Chondrocyte (in vitro differentiated cells): ENCODE results near the gene NXNL2. TPM values are rescaled to one million over a fixed set of nuclear protein-coding genes. Genes with fewer than 3 reads are reported as not detected.

Experiments used
- DNase-seq: peaks from one replicate; pipeline ENCODE4 v3.0.0; 2021; ENCODE audit warnings: mixed read lengths, low spot score
- H3K27ac Mint-ChIP-seq: one replicate; pipeline ENCODE4 v1.8.0; 2021; ENCODE audit warnings: mild to moderate bottlenecking, moderate library complexity, mixed read lengths; ENCODE audit not compliant: unreplicated experiment
- H3K27me3 Mint-ChIP-seq: 2 replicates; pipeline ENCODE4 v1.8.0; 2021; ENCODE audit warnings: low read depth, mixed read lengths
- H3K36me3 Mint-ChIP-seq: 2 replicates; pipeline ENCODE4 v1.8.0; 2021; ENCODE audit warnings: low read depth, mixed read lengths
- H3K4me1 Mint-ChIP-seq: 2 replicates; pipeline ENCODE4 v1.8.0; 2021; ENCODE audit warnings: low read depth, mild to moderate bottlenecking, mixed read lengths
- H3K4me3 Mint-ChIP-seq: one replicate; pipeline ENCODE4 v1.8.0; 2021; ENCODE audit warnings: mild to moderate bottlenecking, moderate library complexity, mixed read lengths; ENCODE audit not compliant: unreplicated experiment
- H3K9me3 Mint-ChIP-seq: 2 replicates; pipeline ENCODE4 v1.8.0; 2021; ENCODE audit warnings: low read depth, mixed read lengths
- long read RNA-seq: library from polyadenylated mRNA; stranded (forward); transcript quantifications from one replicate; pipeline ENCODE4 v2.0.0, GENCODE V29; 2021
- total RNA-seq: library from RNA; stranded (reverse); gene quantifications from 3 replicates; pipeline ENCODE4 v1.2.1, GENCODE V29; 2021
- TF ChIP-seq, protein P1 (sequence below): fragments of 200-600 bp; sonication (generic); IDR thresholded peaks from 2 replicates; pipeline ENCODE4 v1.5.0; 2021; ENCODE audit warnings: antibody characterized with exemption, mild to moderate bottlenecking, moderate library complexity

Gene NXNL2
- 0.36 to 0.70 TPM (median 0.50 TPM) in 3 replicates for total RNA-seq
- long read RNA-seq, partial matches to known transcripts = 0 of 1 reads
- long read RNA-seq, other reads (novel, unspliced or antisense) = 0 of 1 reads

DNA sequence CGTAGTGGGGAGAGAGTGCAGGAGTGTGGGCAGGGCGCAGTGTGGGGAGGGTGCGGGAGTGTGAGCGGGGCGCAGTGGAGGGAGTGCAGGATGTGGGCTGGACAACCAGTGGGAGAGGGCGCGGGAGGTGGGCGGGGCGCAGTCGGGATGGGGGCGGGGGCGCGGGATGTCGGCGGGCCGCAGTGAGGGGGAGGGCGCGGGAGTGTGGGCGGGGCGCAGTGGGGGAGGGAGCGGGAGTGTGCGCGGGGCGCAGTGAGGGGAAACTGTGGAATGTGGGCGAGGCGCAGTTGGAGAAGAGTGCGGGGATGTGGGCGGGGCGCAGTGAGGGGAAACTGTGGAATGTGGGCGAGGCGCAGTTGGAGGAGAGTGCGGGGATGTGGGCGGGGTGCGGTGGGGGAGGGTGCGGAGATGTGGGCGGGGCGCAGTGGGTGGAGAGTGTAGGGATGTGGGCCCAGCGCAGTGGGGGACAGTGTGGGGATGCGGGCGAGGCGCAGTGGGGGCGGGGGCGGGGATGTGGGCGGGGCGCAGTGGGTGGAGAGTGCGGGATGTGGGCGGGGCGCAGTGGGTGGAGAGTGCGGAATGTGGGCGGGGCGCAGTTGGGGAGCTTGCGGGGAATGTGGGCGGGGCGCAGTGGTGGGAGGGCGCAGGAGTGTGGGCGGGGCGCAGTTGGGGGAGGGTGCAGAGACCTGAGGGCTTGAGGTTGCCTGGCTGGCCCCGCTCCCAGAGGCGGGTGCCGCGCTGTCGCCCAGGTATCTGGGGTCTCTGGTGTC, at the start of gene NXNL2:
TSS of gene NXNL2 (plus strand) at position 723 of the 770 bp plus-strand sequence. CDS start 257 bp downstream, outside the sequence.
- peak within 1 kb of the TSS; percentile 87 for H3K27ac Mint-ChIP-seq
- H3K36me3 Mint-ChIP-seq = no peaks in the 10 kb centered on the region
- no peak for DNase-seq
- H3K27me3 Mint-ChIP-seq = no peaks in the 10 kb centered on the region
- TF ChIP-seq, protein P1, sequence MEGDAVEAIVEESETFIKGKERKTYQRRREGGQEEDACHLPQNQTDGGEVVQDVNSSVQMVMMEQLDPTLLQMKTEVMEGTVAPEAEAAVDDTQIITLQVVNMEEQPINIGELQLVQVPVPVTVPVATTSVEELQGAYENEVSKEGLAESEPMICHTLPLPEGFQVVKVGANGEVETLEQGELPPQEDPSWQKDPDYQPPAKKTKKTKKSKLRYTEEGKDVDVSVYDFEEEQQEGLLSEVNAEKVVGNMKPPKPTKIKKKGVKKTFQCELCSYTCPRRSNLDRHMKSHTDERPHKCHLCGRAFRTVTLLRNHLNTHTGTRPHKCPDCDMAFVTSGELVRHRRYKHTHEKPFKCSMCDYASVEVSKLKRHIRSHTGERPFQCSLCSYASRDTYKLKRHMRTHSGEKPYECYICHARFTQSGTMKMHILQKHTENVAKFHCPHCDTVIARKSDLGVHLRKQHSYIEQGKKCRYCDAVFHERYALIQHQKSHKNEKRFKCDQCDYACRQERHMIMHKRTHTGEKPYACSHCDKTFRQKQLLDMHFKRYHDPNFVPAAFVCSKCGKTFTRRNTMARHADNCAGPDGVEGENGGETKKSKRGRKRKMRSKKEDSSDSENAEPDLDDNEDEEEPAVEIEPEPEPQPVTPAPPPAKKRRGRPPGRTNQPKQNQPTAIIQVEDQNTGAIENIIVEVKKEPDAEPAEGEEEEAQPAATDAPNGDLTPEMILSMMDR = no peak
- no peaks in the 10 kb centered on the region for H3K9me3 Mint-ChIP-seq
- peaks cover 57% of the 10 kb centered on the region for H3K4me1 Mint-ChIP-seq
- H3K4me3 Mint-ChIP-seq = peak within 1 kb of the TSS; percentile 93

DNA sequence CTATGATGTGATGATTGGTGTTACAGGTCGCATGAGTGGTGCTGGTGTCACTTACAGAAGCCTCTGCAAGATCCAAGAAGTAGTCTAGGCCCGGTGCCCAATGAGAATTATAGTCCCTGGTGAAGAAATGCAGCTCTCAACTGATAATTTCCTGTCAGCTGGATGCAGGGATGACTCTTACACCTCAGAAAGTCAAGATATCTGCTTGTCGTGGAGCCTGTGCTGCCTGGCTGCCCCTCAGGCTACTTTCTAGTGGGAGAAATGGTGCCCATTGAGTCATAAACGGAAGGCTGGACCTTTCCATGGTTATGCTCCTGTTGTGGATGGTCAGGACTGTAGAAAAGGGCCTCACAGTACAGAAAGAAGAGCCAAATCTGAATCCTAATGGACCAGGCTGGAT, 46.8 kb upstream of the NXNL2 start:
- Mint-ChIP-seq H3K36me3 (peaks cover 9% of the 10 kb centered on the region), H3K4me1 (peaks cover 3% of the 10 kb centered on the region), H3K4me3 (no peak overlapping the region), H3K27ac (no peak overlapping the region), H3K27me3 (no peaks in the 10 kb centered on the region), H3K9me3 (no peaks in the 10 kb centered on the region)
- TF ChIP-seq, protein P1 = no peak
- DNase-seq = no peak

DNA sequence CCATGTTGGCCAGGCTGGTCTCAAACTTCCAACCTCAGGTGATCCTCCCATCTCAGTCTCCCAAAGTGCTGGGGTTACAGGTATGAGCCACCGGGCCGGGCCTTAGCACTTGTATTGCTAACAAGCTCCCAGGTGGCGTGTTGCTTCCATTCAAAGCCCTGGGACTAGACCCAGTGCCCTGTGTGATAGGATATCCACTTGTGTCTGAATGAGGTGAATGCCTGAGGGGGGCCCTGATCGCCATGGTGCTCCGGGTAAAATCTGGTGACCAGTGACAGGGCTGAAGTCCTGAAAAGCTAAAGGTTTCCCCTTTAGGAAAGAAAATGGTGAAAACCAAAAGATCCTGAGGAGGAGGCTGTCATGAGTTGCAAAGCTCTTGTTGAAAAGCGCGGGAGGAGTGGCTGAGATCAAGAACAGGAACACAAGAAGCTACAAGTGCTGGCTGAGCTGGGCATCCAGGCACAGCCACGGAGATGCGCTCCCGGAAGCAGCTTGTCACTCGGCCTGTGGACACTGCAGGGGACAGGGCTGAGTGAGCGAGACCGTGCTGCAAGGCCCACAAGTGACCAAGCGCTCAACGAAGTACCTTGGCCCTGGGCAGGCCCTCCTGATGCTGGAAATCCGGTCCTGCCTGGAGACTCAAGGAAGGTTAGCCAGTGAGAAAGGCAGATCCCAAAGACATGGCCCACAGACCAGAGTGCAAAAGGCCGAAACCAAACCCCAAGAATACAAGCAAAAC, 39.8 kb upstream of the NXNL2 start:
- H3K4me3 Mint-ChIP-seq = no peak overlapping the region
- no peaks in the 10 kb centered on the region for H3K36me3 Mint-ChIP-seq
- no peak for DNase-seq
- no peaks in the 10 kb centered on the region for H3K4me1 Mint-ChIP-seq
- H3K27me3 Mint-ChIP-seq = no peaks in the 10 kb centered on the region
- no peak overlapping the region for H3K27ac Mint-ChIP-seq
- TF ChIP-seq, protein P1 = no peak
- H3K9me3 Mint-ChIP-seq = no peaks in the 10 kb centered on the region

DNA sequence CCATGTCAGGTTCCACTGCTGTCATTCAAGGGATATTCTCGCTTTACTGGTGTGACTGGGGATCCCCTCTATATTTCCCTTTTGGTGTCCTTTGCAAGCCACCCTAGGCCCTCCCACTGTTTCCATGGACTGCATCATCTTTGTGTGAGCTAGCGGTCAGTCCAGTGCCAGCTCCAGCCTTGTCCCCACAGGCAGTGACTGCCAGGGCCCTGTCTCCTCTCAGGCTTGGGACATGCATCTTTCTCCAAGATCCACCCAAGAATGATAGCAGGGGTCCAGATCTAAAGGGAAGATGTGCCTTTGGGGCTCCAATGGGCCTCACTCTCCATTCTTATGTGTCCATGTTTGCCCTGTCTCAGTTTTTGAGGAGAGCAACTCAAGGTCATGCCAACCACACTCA, 37.8 kb upstream of the NXNL2 start:
- H3K4me3 Mint-ChIP-seq = no peak overlapping the region
- no peak for DNase-seq
- H3K27me3 Mint-ChIP-seq = no peaks in the 10 kb centered on the region
- no peaks in the 10 kb centered on the region for H3K36me3 Mint-ChIP-seq
- no peak overlapping the region for H3K27ac Mint-ChIP-seq
- TF ChIP-seq, protein P1 = no peak
- H3K4me1 Mint-ChIP-seq = no peaks in the 10 kb centered on the region
- H3K9me3 Mint-ChIP-seq = no peaks in the 10 kb centered on the region

DNA sequence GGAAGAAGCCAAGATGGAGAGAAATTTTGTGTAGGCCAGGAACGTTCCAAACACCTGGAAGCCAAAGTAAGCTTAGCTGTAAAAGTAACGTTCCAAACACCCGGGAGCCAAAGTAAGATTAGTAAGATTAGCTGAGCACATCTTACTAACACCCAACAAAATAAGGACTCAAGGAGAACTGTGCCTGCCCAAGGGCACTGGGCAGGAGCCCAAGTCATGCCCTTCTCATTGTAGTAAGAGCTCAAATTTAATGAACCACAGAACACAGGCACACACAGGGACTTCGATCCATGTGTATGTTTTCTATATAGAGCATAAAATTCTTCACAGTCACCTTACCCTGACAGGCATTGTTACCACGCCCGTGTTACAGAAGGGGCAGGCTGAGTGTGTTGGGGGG, 36.1 kb upstream of the NXNL2 start:
- H3K27me3 Mint-ChIP-seq = no peaks in the 10 kb centered on the region

More for the DNA sequence above, 36.1 kb upstream of the NXNL2 start:
- Mint-ChIP-seq H3K4me1 (peaks cover 3% of the 10 kb centered on the region), H3K27ac (no peak overlapping the region), H3K4me3 (no peak overlapping the region), H3K9me3 (no peaks in the 10 kb centered on the region), H3K36me3 (no peaks in the 10 kb centered on the region)
- TF ChIP-seq, protein P1 = no peak
- no peak for DNase-seq
